GM10266 (cell line): ENCODE results near the gene MAGI2.
A peak's percentile ranks its signal among the peaks of the same experiment; 100 is the strongest.
"Not testable (repeated sequence)": the region's sequence is repeated elsewhere in the genome, so short reads cannot be mapped to it uniquely, and the experiment has no call there.

Experiments used
- DNase-seq: peaks from one replicate; pipeline ENCODE4 v3.0.0; 2012; ENCODE audit errors: extremely low spot score
- TF ChIP-seq, protein P1 (sequence below): IDR thresholded peaks from 2 replicates; pipeline ENCODE4 v1.5.1; 2012; ENCODE audit warnings: mild to moderate bottlenecking, low read depth; ENCODE audit not compliant: control insufficient read depth, insufficient read depth; ENCODE audit errors: missing control alignments

The MAGI2 gene

DNA sequence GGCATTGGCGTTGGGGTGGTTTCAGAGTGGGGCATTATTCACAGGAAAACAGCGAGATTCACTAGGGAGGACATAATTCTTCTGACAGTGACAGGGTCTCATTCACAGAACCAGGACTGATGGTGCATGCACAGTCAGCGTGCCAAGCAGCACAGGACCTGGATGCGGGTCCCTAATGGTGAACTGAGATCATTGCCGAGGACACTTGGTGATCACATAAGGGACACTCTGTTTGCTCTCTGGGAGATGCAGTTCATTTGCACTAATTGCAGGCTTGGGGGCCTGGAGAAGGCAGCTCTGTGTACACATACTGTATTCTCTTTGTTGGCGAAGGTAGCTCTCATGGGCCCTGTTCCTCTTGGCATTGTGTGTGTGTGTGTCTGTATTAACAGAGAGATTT, 938.8 kb downstream of the MAGI2 start:
- DNase-seq: no peak
- TF ChIP-seq, protein P1, sequence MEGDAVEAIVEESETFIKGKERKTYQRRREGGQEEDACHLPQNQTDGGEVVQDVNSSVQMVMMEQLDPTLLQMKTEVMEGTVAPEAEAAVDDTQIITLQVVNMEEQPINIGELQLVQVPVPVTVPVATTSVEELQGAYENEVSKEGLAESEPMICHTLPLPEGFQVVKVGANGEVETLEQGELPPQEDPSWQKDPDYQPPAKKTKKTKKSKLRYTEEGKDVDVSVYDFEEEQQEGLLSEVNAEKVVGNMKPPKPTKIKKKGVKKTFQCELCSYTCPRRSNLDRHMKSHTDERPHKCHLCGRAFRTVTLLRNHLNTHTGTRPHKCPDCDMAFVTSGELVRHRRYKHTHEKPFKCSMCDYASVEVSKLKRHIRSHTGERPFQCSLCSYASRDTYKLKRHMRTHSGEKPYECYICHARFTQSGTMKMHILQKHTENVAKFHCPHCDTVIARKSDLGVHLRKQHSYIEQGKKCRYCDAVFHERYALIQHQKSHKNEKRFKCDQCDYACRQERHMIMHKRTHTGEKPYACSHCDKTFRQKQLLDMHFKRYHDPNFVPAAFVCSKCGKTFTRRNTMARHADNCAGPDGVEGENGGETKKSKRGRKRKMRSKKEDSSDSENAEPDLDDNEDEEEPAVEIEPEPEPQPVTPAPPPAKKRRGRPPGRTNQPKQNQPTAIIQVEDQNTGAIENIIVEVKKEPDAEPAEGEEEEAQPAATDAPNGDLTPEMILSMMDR: no peak

- TF ChIP-seq, protein P1: peak; percentile 57
- no peak for DNase-seq
Observed at GRCh38 chr7:78510580-78511188, 942.8 kb downstream of the MAGI2 start.

DNA sequence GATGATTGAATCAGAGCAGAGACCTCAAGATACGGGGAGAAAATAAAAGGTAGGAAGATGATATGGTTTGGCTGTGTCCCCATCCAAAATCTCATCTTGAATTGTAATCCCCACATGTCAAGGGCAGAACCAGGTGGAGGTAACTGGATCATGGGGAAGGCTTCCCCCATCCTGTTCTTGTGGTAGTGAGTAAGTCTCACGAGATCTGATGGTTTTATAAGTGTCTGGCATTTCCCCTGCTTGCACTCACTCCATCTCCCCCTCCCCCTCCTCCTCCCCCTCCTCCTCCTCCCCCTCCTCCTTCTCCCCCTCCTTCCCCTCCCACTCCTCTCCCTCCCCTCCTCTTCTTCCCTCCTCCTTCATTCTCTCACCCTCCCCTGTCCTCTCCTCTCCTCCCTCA, 950.2 kb downstream of the MAGI2 start:
- not testable (repeated sequence) for DNase-seq

DNA sequence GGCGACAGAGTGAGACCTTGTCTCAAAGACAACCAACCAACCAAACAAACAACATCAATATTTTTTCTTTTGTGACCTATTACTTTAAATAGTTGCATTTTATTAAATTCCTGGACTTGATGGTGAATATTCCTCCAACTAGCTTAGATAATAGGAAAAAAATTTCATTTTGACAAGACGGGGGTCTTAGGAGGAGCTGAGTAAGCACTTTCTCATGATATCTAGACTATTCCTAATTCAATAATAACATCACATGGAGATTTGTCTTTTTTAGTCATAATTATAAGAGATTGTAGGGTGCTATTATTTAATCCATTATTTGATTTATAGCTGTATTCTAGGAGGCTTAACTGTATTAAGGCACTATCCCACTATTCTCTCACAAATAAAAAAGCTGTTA, 952.4 kb downstream of the MAGI2 start:
- no peak for DNase-seq
- TF ChIP-seq, protein P1: no peak

- TF ChIP-seq, protein P1: no peak
- no peak for DNase-seq
Observed at GRCh38 chr7:78499971-78500370, 953.5 kb downstream of the MAGI2 start.

- TF ChIP-seq, protein P1: no peak
- DNase-seq: no peak
Observed at GRCh38 chr7:78499283-78499682, 954.2 kb downstream of the MAGI2 start.

- DNase-seq: no peak
- TF ChIP-seq, protein P1: no peak
Observed at GRCh38 chr7:78497728-78498427, 955.6 kb downstream of the MAGI2 start.

GRCh38 chr7:78496096-78496630, 957.3 kb downstream of the MAGI2 start:
- DNase-seq: no peak
- TF ChIP-seq, protein P1: no peak
